SK-N-MC (cell line): ENCODE results near the gene TNIK.

Source experiments
- DNase-seq: peaks from one replicate; pipeline ENCODE4 v3.0.0-alpha.2; 2011; ENCODE audit warnings: low read depth, low spot score
- H3K27ac ChIP-seq: fragments of 200-600 bp; sonication (generic); 2 replicates; pipeline ENCODE4 v1.5.1; 2016; ENCODE audit warnings: mixed run types
- H3K36me3 ChIP-seq: fragments of 200-600 bp; sonication (generic); 2 replicates; pipeline ENCODE4 v1.6.1; 2017; ENCODE audit warnings: antibody characterized with exemption, low read length, mixed read lengths; ENCODE audit not compliant: insufficient read depth
- H3K4me3 ChIP-seq: fragments of 200-600 bp; sonication (generic); 2 replicates; pipeline ENCODE4 v1.5.1; 2016
- H3K9ac ChIP-seq: fragments of 200-600 bp; sonication (generic); 2 replicates; pipeline ENCODE4 v1.8.0; 2017; ENCODE audit warnings: mixed run types, mixed read lengths; ENCODE audit not compliant: insufficient read length
- H3K9me3 ChIP-seq: fragments of 200-600 bp; sonication (generic); 2 replicates; pipeline ENCODE4 v1.6.1; 2017; ENCODE audit warnings: low read depth, mild to moderate bottlenecking, antibody characterized with exemption, low read length, moderate library complexity, mixed read lengths
- EZH2 ChIP-seq: fragments of 200-600 bp; sonication (generic); IDR thresholded peaks from one replicate; pipeline ENCODE4 v1.6.1; 2017; ENCODE audit warnings: antibody characterized with exemption
- FOXP2 ChIP-seq: optimal IDR thresholded peaks from 2 replicates; pipeline ENCODE3; 2011; ENCODE audit warnings: mild to moderate bottlenecking, moderate library complexity; ENCODE audit not compliant: insufficient read depth; ENCODE audit errors: extremely low read length, control extremely low read depth
- POLR2AphosphoS5 ChIP-seq: IDR thresholded peaks from 2 replicates; pipeline ENCODE4 v1.6.1; 2012; ENCODE audit warnings: mild to moderate bottlenecking, low read depth, low read length, borderline replicate concordance

The TNIK gene

DNA sequence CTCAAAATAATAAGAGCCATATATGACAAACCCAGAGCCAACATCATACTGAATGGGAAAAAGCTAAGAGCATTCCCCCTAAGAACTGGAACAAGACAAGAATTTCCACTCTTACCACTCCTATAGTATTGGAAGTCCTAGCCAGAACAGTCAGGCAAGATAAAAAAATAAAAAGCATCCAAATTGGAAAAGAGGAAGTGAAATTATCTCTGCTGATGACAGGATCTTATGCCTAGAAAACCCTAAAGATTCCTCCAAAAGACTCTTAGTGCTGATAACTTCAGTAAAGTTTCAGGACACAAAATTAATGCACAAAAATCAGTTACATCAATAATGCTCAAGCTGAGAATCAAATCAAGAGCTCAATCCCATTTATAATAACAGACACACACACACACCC is 387.8 kb downstream of the TNIK start:
- Histone ChIP-seq H3K9me3 (no peaks in the 10 kb centered on the region), H3K4me3 (no peak overlapping the region), H3K9ac (no peak overlapping the region), H3K36me3 (no peaks in the 10 kb centered on the region), H3K27ac (no peak overlapping the region)
- no peak for TF ChIP-seq POLR2AphosphoS5
- no peak for TF ChIP-seq FOXP2
- no peak for TF ChIP-seq EZH2
- no peak for DNase-seq

- Histone ChIP-seq H3K9ac (no peak overlapping the region), H3K9me3 (no peaks in the 10 kb centered on the region), H3K4me3 (no peak overlapping the region), H3K27ac (no peak overlapping the region), H3K36me3 (no peaks in the 10 kb centered on the region)
- no peak for DNase-seq
- TF ChIP-seq POLR2AphosphoS5: no peak
- TF ChIP-seq EZH2: no peak
- no peak for TF ChIP-seq FOXP2
These were observed 391.5 kb downstream of the TNIK start for GRCh38 chr3:171068658-171069057.

DNA sequence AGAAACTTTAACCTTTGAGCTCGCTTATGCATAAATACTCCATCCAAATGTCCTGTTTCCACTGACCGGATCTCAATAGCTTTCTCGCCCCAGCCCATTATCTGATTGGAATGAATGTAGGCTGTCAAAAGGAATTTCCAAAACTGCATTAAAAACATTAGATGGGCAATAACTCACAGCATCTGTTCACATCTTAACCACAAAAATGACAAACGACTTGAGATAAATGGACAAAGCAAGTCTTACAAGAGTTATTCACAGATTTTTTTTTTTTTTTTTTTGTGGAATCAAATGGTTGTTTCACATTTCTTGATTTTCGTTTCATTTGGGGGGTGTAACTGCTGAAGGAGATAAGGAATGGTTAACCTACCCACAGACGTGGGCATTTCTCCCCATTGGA is 394.0 kb downstream of the TNIK start:
- TF ChIP-seq POLR2AphosphoS5 (no peak), FOXP2 (no peak), EZH2 (no peak)
- Histone ChIP-seq H3K36me3 (no peaks in the 10 kb centered on the region), H3K9me3 (no peaks in the 10 kb centered on the region), H3K4me3 (no peak overlapping the region), H3K27ac (no peak overlapping the region), H3K9ac (no peak overlapping the region)
- DNase-seq: no peak

DNA sequence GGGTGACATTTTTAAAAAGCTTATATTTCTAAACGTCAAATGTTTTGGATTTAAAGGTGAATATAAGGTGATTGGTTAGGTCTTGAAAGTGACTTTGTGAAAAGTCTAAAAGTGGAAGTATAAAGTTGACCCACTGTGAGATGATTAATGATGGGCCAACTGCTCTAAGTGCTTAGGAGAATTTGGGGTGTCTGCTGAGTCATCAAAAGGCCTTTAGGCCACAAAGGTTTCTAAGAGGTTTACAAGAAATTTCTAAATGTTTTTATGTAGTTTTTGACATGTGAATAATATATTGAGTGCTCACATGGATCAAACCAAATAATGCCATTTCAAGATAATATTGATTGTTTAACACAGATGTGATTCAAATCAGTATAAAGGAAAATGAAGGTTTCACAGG is 394.5 kb downstream of the TNIK start:
- Histone ChIP-seq H3K4me3 (no peak overlapping the region), H3K27ac (no peak overlapping the region), H3K36me3 (no peaks in the 10 kb centered on the region), H3K9me3 (no peaks in the 10 kb centered on the region), H3K9ac (no peak overlapping the region)
- DNase-seq: no peak
- TF ChIP-seq POLR2AphosphoS5: no peak
- no peak for TF ChIP-seq EZH2
- TF ChIP-seq FOXP2: no peak

- H3K36me3 ChIP-seq: no peaks in the 10 kb centered on the region
- H3K4me3 ChIP-seq: no peak overlapping the region
- no peak for TF ChIP-seq EZH2
- TF ChIP-seq FOXP2: no peak
- no peak for TF ChIP-seq POLR2AphosphoS5
- no peak for DNase-seq
- no peak overlapping the region for H3K9ac ChIP-seq
- no peaks in the 10 kb centered on the region for H3K9me3 ChIP-seq
- no peak overlapping the region for H3K27ac ChIP-seq
These were observed 395.7 kb downstream of the TNIK start for GRCh38 chr3:171064461-171064860.

DNA sequence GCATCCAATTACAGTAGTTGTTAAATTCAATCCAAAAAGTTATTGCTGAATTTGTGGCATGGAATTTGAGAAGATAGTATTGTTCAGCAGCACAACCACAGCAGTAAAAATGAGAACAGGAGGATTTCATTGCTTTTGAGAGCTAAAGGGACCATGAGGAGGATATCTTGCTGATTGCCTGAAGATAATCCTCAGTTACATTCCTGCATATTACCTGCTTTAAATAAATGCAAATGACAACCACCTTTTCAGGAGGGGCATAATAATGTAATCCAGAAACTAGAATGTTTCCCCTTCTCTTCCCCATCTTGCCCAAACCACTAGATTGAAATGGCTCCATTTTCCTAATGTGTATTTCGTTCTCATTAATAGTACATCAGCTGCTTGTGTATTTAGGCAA is 398.5 kb downstream of the TNIK start:
- Histone ChIP-seq H3K9ac (no peak overlapping the region), H3K36me3 (no peaks in the 10 kb centered on the region), H3K9me3 (no peaks in the 10 kb centered on the region), H3K4me3 (no peak overlapping the region), H3K27ac (no peak overlapping the region)
- no peak for TF ChIP-seq EZH2
- DNase-seq: no peak

DNA sequence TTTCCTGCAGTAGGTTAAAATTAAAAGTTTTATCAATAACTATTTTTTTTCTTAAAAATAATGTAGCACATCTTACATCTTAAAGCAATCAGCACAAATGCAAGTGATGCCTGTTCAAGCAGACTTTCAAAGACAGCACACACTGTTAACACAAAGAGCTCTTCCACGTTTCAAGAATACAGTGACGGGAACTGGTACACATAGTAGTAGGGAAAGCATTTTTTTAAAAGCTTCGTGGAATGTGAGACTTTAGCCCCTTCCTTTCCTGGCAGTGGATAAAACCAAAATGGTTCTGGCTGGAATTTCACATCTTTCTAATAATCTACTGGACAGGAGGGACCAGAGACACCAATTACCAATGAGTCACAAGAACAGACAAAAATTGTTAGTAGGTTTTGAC is 400.2 kb downstream of the TNIK start:
- Histone ChIP-seq H3K9me3 (no peaks in the 10 kb centered on the region), H3K9ac (no peak overlapping the region), H3K36me3 (no peaks in the 10 kb centered on the region), H3K27ac (no peak overlapping the region), H3K4me3 (no peak overlapping the region)
- no peak for TF ChIP-seq FOXP2
- TF ChIP-seq EZH2: no peak
- no peak for TF ChIP-seq POLR2AphosphoS5
- DNase-seq: no peak

GRCh38 chr3:171058873-171059603 is 401.2 kb downstream of the TNIK start:
- H3K27ac ChIP-seq: no peak overlapping the region
- no peaks in the 10 kb centered on the region for H3K36me3 ChIP-seq
- no peak for DNase-seq
- no peak for TF ChIP-seq POLR2AphosphoS5
- TF ChIP-seq FOXP2: no peak
- TF ChIP-seq EZH2: no peak
- no peaks in the 10 kb centered on the region for H3K9me3 ChIP-seq
- H3K4me3 ChIP-seq: no peak overlapping the region
- no peak overlapping the region for H3K9ac ChIP-seq

- TF ChIP-seq EZH2 (no peak), FOXP2 (no peak), POLR2AphosphoS5 (no peak)
- no peak overlapping the region for H3K27ac ChIP-seq
- no peak for DNase-seq
These were observed 402.1 kb downstream of the TNIK start for GRCh38 chr3:171058058-171058457.

More at GRCh38 chr3:171058058-171058457, 402.1 kb downstream of the TNIK start:
- Histone ChIP-seq H3K9ac (no peak overlapping the region), H3K4me3 (no peak overlapping the region), H3K36me3 (no peaks in the 10 kb centered on the region), H3K9me3 (no peaks in the 10 kb centered on the region)
